Measurements from ENCODE around the gene RHBDL2.

DNA sequence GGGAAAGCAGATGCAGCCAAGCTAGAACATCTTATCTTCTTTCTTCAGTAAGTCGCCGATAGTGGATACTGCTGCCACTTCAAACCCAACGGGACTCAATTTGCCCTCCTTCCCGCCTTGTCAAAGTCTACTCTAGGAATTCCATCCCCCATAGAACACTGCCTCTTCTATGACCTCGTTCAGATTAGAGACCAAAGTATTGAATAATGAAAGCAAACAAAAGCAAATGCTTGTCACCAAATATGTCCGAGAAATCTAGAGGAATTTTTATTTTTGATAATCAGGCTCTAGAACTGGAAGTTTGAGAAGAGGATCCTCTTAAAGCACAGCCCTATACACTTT is 81.2 kb downstream of the RHBDL2 start:
- TF ChIP-seq, protein P1, sequence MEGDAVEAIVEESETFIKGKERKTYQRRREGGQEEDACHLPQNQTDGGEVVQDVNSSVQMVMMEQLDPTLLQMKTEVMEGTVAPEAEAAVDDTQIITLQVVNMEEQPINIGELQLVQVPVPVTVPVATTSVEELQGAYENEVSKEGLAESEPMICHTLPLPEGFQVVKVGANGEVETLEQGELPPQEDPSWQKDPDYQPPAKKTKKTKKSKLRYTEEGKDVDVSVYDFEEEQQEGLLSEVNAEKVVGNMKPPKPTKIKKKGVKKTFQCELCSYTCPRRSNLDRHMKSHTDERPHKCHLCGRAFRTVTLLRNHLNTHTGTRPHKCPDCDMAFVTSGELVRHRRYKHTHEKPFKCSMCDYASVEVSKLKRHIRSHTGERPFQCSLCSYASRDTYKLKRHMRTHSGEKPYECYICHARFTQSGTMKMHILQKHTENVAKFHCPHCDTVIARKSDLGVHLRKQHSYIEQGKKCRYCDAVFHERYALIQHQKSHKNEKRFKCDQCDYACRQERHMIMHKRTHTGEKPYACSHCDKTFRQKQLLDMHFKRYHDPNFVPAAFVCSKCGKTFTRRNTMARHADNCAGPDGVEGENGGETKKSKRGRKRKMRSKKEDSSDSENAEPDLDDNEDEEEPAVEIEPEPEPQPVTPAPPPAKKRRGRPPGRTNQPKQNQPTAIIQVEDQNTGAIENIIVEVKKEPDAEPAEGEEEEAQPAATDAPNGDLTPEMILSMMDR (IDR thresholded peaks at IDR 0.05), result no peak
- no peak for TF ChIP-seq POLR2A (IDR thresholded peaks at IDR 0.05)
